Measurements from ENCODE around the gene SLC9A9. TPM values are rescaled to one million over a fixed set of nuclear protein-coding genes. Genes with fewer than 3 reads are reported as not detected.

SLC9A9 gene
- total and polyA plus RNA-seq, 2 of the 8 experiments (the other 6 are each of a cell fraction or from before 2014, with no cell fraction given), result 0.48 to 1.1 TPM

DNA sequence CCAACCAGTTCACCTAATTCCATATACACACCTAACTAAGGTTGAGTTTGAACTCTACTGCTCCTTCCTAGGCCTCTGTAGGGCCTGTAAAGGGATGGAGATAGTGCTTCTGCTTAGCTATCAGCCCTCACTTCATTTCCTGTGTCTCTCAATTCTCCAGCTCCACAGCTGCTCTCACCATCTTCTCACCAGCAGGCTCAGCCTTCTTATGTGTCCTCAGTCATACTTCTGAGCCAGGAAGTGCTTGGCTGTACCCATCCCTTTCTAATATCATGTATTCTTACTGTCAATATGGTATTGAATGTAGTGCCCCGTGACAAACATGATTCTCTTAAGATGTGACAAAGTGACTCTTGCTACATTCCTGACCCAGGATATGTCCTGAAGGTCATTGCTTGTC is 116.9 kb downstream of the SLC9A9 start:
- H3K9ac ChIP-seq (replicated peaks in 1 of 4; ENCODE audit: extremely low read depth in 1 of 4, low read depth in 3 of 4, low read length in 3 of 4), result no peak overlapping the region
- no peak overlapping the region for H3K4me2 ChIP-seq (ENCODE audit: insufficient read depth in 1 of 2, low read depth in 2 of 2, low read length in 2 of 2)
- H3K4me1 ChIP-seq (replicated peaks in 1 of 4; ENCODE audit: control insufficient read depth in 3 of 4, insufficient read depth in 4 of 4, low read length in 3 of 4), result no peaks in the 10 kb centered on the region
- H3K79me2 ChIP-seq (ENCODE audit: control insufficient read depth in 1 of 2, insufficient read depth in 2 of 2, low read length in 2 of 2), result no peaks in the 10 kb centered on the region
- H4K20me1 ChIP-seq (replicated peaks in 1 of 2; ENCODE audit: control insufficient read depth in 1 of 2, insufficient read depth in 2 of 2, low read length in 2 of 2), result no peaks in the 10 kb centered on the region
- H2BK120ac ChIP-seq (replicated peaks; ENCODE audit: low read depth, low read length), result no peak overlapping the region
- no peak overlapping the region for H2BK12ac ChIP-seq (ENCODE audit: low read depth, low read length)
- H3K23me2 ChIP-seq (ENCODE audit: low read depth, low read length), result no peaks in the 10 kb centered on the region; the same call in 1 of the 2 replicates
- no peak overlapping the region for H4K5ac ChIP-seq (ENCODE audit: insufficient read length, low read depth, low read length)
- H2BK20ac ChIP-seq (ENCODE audit: low read length), result no peak overlapping the region
- no peak overlapping the region for H2AFZ ChIP-seq (ENCODE audit: low read length)
- H2BK15ac ChIP-seq (ENCODE audit: low read length), result no peak overlapping the region
- H3K4ac ChIP-seq (replicated peaks; ENCODE audit: insufficient read length, low read depth, low read length), result no peak overlapping the region
- TF ChIP-seq CEBPB (IDR thresholded peaks at IDR 0.05; ENCODE audit: low read depth, low read length), result no peak
- no peak for TF ChIP-seq SRF (IDR thresholded peaks at IDR 0.05; ENCODE audit: low read depth, low read length)
- no peak for TF ChIP-seq TBP (IDR thresholded peaks at IDR 0.05; ENCODE audit: low read depth, low read length)
- TF ChIP-seq CREB1 (IDR thresholded peaks at IDR 0.05), result no peak
- no peak for TF ChIP-seq BCL11A (IDR thresholded peaks at IDR 0.05; ENCODE audit: low read depth in 2 of 2, low read length in 2 of 2)
- no peak for TF ChIP-seq TEAD4 (IDR thresholded peaks at IDR 0.05; ENCODE audit: low read depth, low read length)
- TF ChIP-seq CHD1 (IDR thresholded peaks at IDR 0.05; ENCODE audit: low read depth, low read length), result no peak
- FAIRE-seq (no peak), DNase-seq (ENCODE audit: low read depth in 1 of 2, low spot score in 2 of 2) (no peak)
- H3K18ac ChIP-seq (ENCODE audit: extremely low read depth, low read length), result no peak overlapping the region
- H3K27ac ChIP-seq (ENCODE audit: low read depth, low read length), result no peak overlapping the region
- no peak overlapping the region for H4K8ac ChIP-seq (ENCODE audit: extremely low read depth, insufficient read depth, low read length)
- CTCF ChIA-PET (ENCODE audit: partially characterized antibody), result no interaction called here
- no peak overlapping the region for H2AK5ac ChIP-seq (ENCODE audit: low read depth, low read length)
- no peaks in the 10 kb centered on the region for H3K27me3 ChIP-seq (replicated peaks in 1 of 4; ENCODE audit: control insufficient read depth in 3 of 4, extremely low read depth in 1 of 4, insufficient read depth in 3 of 4, low read length in 3 of 4)
- H3K56ac ChIP-seq (replicated peaks; ENCODE audit: insufficient read length, low read depth, low read length), result no peak overlapping the region
- H3K9me3 ChIP-seq (ENCODE audit: insufficient read depth in 2 of 2, low read depth in 1 of 2, low read length in 1 of 2), result no peaks in the 10 kb centered on the region
- 87% methylated on average over 1 of the region's 1 CpG; no CpG with 5 or more reads in 1 of the 2 experiments for WGBS, 2 experiments (ENCODE audit: extremely low coverage in 1 of 2, insufficient coverage in 1 of 2, insufficient read length in 1 of 2, insufficient replicate concordance in 2 of 2, low coverage in 1 of 2, low lambda C conversion rate in 2 of 2, missing lambda C conversion rate in 1 of 2)
- no peak overlapping the region for H2BK5ac ChIP-seq (ENCODE audit: low read depth, low read length)
- no peak overlapping the region for H3K23ac ChIP-seq (ENCODE audit: insufficient read length)
- H3K36me3 ChIP-seq (ENCODE audit: control insufficient read depth in 2 of 4, insufficient read depth in 4 of 4, low read length in 3 of 4), result no peaks in the 10 kb centered on the region
- POLR2A ChIA-PET (ENCODE audit: partially characterized antibody), result no interaction called here
- no peak overlapping the region for H3K4me3 ChIP-seq (ENCODE audit: extremely low read depth in 1 of 4, insufficient read depth in 2 of 4, low read depth in 3 of 4, low read length in 4 of 4)
- no peaks in the 10 kb centered on the region for H3K79me1 ChIP-seq (ENCODE audit: low read depth, low read length)
- no peak overlapping the region for H3K14ac ChIP-seq (ENCODE audit: insufficient read length)
- no peak overlapping the region for H4K91ac ChIP-seq (replicated peaks; ENCODE audit: insufficient read length, low read length)
